GM23248 (cell line): Measurements from ENCODE around the gene CTNNA3. TPM values are rescaled to one million over a fixed set of nuclear protein-coding genes. Genes with fewer than 3 reads are reported as not detected.

Experiments
- DNase-seq: peaks from one replicate; pipeline ENCODE4 v3.0.0-alpha.2; 2015
- H2AFZ ChIP-seq: fragments of 200-600 bp; sonication (generic); 2 replicates; pipeline ENCODE4 v1.6.1; 2016; ENCODE audit warnings: antibody characterized with exemption
- H3F3A ChIP-seq: fragments of 200-600 bp; sonication (generic); 2 replicates; pipeline ENCODE4 v1.6.1; 2016; ENCODE audit warnings: mild to moderate bottlenecking, antibody characterized with exemption, mixed run types; ENCODE audit not compliant: insufficient read depth
- H3K27ac ChIP-seq: fragments of 200-600 bp; sonication (generic); 2 replicates; pipeline ENCODE4 v1.5.1; 2016; ENCODE audit warnings: mild to moderate bottlenecking
- H3K27me3 ChIP-seq: fragments of 200-600 bp; sonication (generic); replicated peaks from 2 replicates; pipeline ENCODE4 v1.6.1; 2016; ENCODE audit warnings: mild to moderate bottlenecking; ENCODE audit not compliant: insufficient read depth
- H3K36me3 ChIP-seq: fragments of 200-600 bp; sonication (generic); 2 replicates; pipeline ENCODE4 v1.6.1; 2016; ENCODE audit warnings: low read depth, mild to moderate bottlenecking
- H3K4me1 ChIP-seq: fragments of 200-600 bp; sonication (generic); 2 replicates; pipeline ENCODE4 v1.6.1; 2016; ENCODE audit warnings: mild to moderate bottlenecking; ENCODE audit not compliant: insufficient read depth
- H3K4me2 ChIP-seq: fragments of 200-600 bp; sonication (generic); one replicate; pipeline ENCODE4 v1.6.1; 2016; ENCODE audit warnings: mild to moderate bottlenecking; ENCODE audit not compliant: unreplicated experiment
- H3K4me3 ChIP-seq: fragments of 200-600 bp; sonication (generic); 2 replicates; pipeline ENCODE4 v1.5.1; 2016; ENCODE audit warnings: mild to moderate bottlenecking
- H3K79me2 ChIP-seq: fragments of 200-600 bp; sonication (generic); 2 replicates; pipeline ENCODE4 v1.6.1; 2016; ENCODE audit warnings: mild to moderate bottlenecking; ENCODE audit not compliant: insufficient read depth
- H3K9ac ChIP-seq: fragments of 200-600 bp; sonication (generic); 2 replicates; pipeline ENCODE4 v1.6.1; 2016; ENCODE audit warnings: mild to moderate bottlenecking
- H3K9me2 ChIP-seq: fragments of 200-600 bp; sonication (generic); 2 replicates; pipeline ENCODE4 v1.6.1; 2016; ENCODE audit warnings: mixed run types, mild to moderate bottlenecking, moderate library complexity; ENCODE audit not compliant: insufficient read depth
- H3K9me3 ChIP-seq: fragments of 200-600 bp; sonication (generic); one replicate; pipeline ENCODE4 v1.6.1; 2017; ENCODE audit warnings: low read depth
- H4K20me1 ChIP-seq: fragments of 200-600 bp; sonication (generic); 2 replicates; pipeline ENCODE4 v1.6.0; 2016; ENCODE audit not compliant: insufficient read depth
- EZH2 ChIP-seq: fragments of 200-600 bp; sonication (generic); IDR thresholded peaks from 2 replicates; pipeline ENCODE4 v1.6.1; 2018; ENCODE audit warnings: antibody characterized with exemption, mild to moderate bottlenecking; ENCODE audit not compliant: insufficient read depth, poor library complexity, severe bottlenecking
- EZH2phosphoT487 ChIP-seq: fragments of 200-600 bp; sonication (generic); IDR thresholded peaks from 2 replicates; pipeline ENCODE4 v1.6.1; 2018; ENCODE audit warnings: antibody characterized with exemption, moderate library complexity, mild to moderate bottlenecking, low read depth; ENCODE audit not compliant: insufficient read depth
- WGBS, 2 experiments: methylation state at CpG; one replicate each; pipeline ENCODE4 v1.1.6; 2015 to 2017; ENCODE audit warnings: low lambda C conversion rate in 2 of 2, low coverage in 1 of 2; ENCODE audit errors: missing lambda C conversion rate in 2 of 2; 5-methylcytosine and 5-hydroxymethylcytosine counted together
- in situ Hi-C: fragments of 300-500 bp; cut with MboI; formaldehyde crosslinking; loops from 2 replicates; pipeline ENCODE4 v1.15.0; 2020
- polyA plus RNA-seq: library from polyadenylated mRNA; unstranded; fragments of >200 nt; fragmentation: Nextera tagmentation; extraction: Ambion mirVana; gene quantifications from 2 replicates; pipeline ENCODE4 v1.2.1, GENCODE V29; 2016
- total RNA-seq: library from RNA; depleted of rRNA; stranded (reverse); fragments of >200 nt; shearing (Covaris generic); gene quantifications from 2 replicates; pipeline ENCODE4 v1.2.3, GENCODE V29; 2014

CTNNA3 gene
- total and polyA plus RNA-seq, 2 experiments from 2014 or later, result not detected

DNA sequence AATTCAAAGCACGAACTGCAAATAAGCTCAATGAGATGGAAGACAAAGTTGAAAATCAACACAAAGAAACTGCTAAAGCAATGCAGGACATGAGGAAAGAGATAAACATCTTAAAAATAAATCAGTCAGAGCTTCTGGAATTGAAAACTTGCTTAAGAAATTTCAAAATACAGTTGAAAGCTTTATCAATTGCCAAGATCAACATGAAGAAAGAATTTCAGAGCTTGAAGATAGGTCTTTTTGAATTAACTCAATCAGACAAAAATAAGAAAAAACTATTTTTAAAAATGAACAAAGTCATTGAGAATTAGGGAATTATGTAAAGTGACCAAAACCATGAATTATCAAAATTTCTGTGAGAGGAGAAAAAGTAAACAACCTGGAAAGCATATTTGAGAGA lies 218.1 kb downstream of the CTNNA3 start:
- in situ Hi-C loops, result no loop called here
- no peaks in the 10 kb centered on the region for H3K79me2 ChIP-seq
- H2AFZ ChIP-seq, result no peak overlapping the region
- DNase-seq, result no peak
- WGBS, 2 experiments, result 17 to 18% methylated on average over 1 of the region's 1 CpG
- no peaks in the 10 kb centered on the region for H3F3A ChIP-seq
- no peaks in the 10 kb centered on the region for H3K4me1 ChIP-seq
- H3K27me3 ChIP-seq, result no peaks in the 10 kb centered on the region
- no peaks in the 10 kb centered on the region for H3K9me2 ChIP-seq
- H3K9me3 ChIP-seq, result peaks cover 4% of the 10 kb centered on the region
- H3K36me3 ChIP-seq, result no peaks in the 10 kb centered on the region
- TF ChIP-seq EZH2phosphoT487 (no peak), EZH2 (no peak)
- no peak overlapping the region for H3K27ac ChIP-seq
- H3K4me2 ChIP-seq, result no peak overlapping the region
- H4K20me1 ChIP-seq, result no peaks in the 10 kb centered on the region
- H3K4me3 ChIP-seq, result no peak overlapping the region
- no peak overlapping the region for H3K9ac ChIP-seq

DNA sequence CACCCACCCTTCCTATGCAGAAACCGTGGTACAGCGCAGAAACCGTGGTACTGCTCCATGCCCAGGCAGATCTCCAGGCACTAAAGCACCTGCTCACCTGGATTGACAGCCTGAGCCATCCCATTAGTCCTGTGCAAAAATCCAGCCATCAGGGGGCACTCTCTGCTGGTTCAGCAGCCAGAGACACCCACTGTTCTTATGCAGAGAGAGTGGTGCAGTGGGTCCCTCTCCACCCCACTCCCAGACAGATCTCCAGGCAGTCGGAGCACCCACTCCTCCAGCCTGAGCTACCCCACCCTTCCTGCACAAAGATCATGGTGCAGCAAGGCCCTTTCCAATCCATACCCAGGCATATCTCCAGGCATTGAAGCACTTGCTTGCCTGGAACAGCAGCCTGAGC lies 219.8 kb downstream of the CTNNA3 start:
- Histone ChIP-seq H3K9me3 (peaks cover 4% of the 10 kb centered on the region), H2AFZ (no peak overlapping the region), H3K79me2 (no peaks in the 10 kb centered on the region), H3K36me3 (no peaks in the 10 kb centered on the region), H4K20me1 (no peaks in the 10 kb centered on the region), H3F3A (no peaks in the 10 kb centered on the region), H3K27me3 (no peaks in the 10 kb centered on the region), H3K4me2 (no peak overlapping the region), H3K4me1 (no peaks in the 10 kb centered on the region), H3K4me3 (no peak overlapping the region), H3K27ac (no peak overlapping the region), H3K9me2 (no peaks in the 10 kb centered on the region), H3K9ac (no peak overlapping the region)
- in situ Hi-C loops, result no loop called here
- no peak for DNase-seq
- whole genome bisulfite sequencing, 2 experiments, result 26 to 39% methylated on average over 4 of the region's 4 CpGs
- TF ChIP-seq EZH2, result no peak
- TF ChIP-seq EZH2phosphoT487, result no peak

DNA sequence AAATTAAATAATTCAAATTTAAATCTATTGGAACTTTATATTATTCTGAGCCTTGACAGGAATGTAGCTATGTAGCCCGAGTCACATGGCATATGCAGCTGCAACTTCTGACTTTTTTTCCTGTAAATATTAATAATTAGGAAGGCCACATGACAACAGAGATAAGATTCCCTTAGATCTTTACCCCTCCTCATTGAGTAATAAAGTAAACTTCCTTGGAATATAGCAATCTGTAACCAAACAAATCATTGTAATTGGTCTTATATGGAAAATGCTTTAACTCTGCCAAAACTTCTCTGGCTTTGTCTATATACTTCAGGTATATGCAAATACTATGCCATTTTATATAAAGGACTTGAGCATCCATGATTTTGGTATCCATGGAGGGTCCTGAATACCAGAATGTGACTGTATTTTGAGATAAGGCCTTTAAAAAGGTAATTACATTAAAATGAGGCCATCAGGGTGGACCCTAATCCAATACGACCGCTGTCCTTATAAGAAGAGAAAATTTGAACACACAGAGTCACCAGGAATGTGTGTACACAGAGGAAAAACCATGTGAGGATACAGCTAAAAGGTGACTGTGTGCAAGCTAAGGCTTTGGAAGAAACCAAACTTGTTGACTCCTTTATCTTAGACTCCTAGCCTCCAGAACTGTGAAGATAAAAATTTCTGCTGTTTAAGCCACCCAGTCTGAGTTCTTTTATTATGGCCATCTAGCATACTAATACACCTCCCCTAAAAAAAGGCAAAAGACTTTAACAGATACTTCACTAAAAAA lies 222.0 kb downstream of the CTNNA3 start:
- no peak overlapping the region for H3K4me3 ChIP-seq
- H3K27me3 ChIP-seq, result no peaks in the 10 kb centered on the region
- TF ChIP-seq EZH2phosphoT487, result no peak
- TF ChIP-seq EZH2, result no peak
- no peaks in the 10 kb centered on the region for H3K9me2 ChIP-seq
- 21% methylated on average over 3 of the region's 3 CpGs for WGBS, 2 experiments
- H3K36me3 ChIP-seq, result no peaks in the 10 kb centered on the region
- peaks cover 4% of the 10 kb centered on the region for H3K9me3 ChIP-seq
- no peak overlapping the region for H2AFZ ChIP-seq
- in situ Hi-C loops, result no loop called here
- no peaks in the 10 kb centered on the region for H4K20me1 ChIP-seq
- H3K9ac ChIP-seq, result no peak overlapping the region
- DNase-seq, result no peak
- H3K4me2 ChIP-seq, result no peak overlapping the region
- H3K27ac ChIP-seq, result no peak overlapping the region
- H3K4me1 ChIP-seq, result no peaks in the 10 kb centered on the region
- H3F3A ChIP-seq, result no peaks in the 10 kb centered on the region
- no peaks in the 10 kb centered on the region for H3K79me2 ChIP-seq

DNA sequence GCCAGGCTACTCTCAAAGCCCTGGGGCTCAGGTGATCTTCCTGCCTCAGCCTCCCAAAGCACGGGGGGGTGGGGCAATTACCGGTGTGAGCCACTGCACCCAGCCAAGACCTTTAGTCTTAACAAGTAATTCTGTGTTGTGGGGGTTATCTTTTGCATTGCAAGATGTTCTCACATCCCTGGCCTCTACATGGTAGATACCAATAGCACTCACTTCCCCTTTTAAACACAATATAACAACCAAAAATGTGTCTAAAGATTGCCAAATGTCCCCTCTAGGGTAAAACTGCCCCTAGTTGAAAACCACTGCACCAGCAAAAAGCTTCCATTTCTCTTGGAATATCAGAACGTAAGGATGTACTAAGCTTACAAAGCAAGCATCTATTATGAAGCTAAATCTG lies 225.0 kb downstream of the CTNNA3 start:
- Histone ChIP-seq H2AFZ (no peak overlapping the region), H3K9me3 (no peaks in the 10 kb centered on the region), H3K4me1 (no peaks in the 10 kb centered on the region), H3K9me2 (no peaks in the 10 kb centered on the region), H3K27ac (no peak overlapping the region), H3K9ac (no peak overlapping the region), H4K20me1 (no peaks in the 10 kb centered on the region), H3K36me3 (no peaks in the 10 kb centered on the region), H3K79me2 (no peaks in the 10 kb centered on the region), H3K27me3 (no peaks in the 10 kb centered on the region), H3K4me2 (no peak overlapping the region), H3F3A (no peaks in the 10 kb centered on the region), H3K4me3 (no peak overlapping the region)
- TF ChIP-seq EZH2phosphoT487 (no peak), EZH2 (no peak)
- no peak for DNase-seq
- WGBS, 2 experiments, result 11 to 12% methylated on average over 3 of the region's 3 CpGs
- in situ Hi-C loops, result no loop called here
